ENCODE data around the gene SIVA1. TPM values are rescaled to one million over a fixed set of nuclear protein-coding genes. Genes with fewer than 3 reads are reported as not detected.

The SIVA1 gene
- total RNA-seq, 1 donor: 62.2 TPM

DNA sequence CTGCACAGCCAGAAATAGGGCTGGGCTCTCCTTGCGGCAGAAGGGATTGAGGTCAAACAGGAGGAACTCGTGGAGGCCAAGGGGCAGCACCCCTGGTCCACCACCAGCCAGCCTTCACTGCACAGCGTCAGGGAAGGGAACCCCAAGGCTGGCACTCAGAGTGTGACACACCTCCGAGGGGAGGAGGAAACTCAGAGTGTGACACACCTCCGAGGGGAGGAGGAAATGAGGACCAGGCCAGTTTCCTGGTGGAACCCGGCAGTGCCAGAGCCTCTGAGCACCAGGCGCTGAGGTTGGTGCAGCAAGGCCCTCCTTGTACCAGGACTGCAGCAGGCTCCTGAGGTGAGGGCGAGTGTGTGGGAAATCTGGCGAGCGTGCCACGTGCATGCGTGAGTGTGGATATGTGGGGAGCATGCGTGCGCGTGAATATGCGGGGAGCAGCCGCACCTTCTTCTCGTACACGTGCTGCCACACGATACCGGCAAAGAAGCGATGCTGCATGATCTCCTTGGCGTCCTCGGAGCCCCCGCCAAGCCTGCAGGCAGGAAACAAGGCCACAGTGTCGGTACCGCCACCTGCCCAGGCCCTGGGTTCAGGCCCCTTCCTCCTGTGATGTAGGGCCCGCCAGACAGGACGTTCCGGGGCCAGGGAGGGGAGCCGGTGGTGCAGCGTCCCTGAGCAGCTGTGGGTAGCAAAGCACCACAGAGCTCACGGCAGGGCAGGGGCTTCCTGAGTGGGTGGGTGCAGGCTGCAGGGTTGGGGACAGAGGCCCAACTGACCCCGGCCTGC is 19.2 kb downstream of the SIVA1 start:
- no peak overlapping the region for H2AFZ ChIP-seq (ENCODE audit: low read length)
- no peaks in the 10 kb centered on the region for H3K9me3 ChIP-seq (ENCODE audit: low read depth, low read length)
- no peaks in the 10 kb centered on the region for H3K27me3 ChIP-seq (ENCODE audit: insufficient read depth, low read length)
- no peak overlapping the region for H3K4me3 ChIP-seq (ENCODE audit: insufficient read depth, low read length)
- no peaks in the 10 kb centered on the region for H3K79me2 ChIP-seq (ENCODE audit: insufficient read depth, low read length)
- peaks cover 19% of the 10 kb centered on the region for H4K20me1 ChIP-seq (ENCODE audit: insufficient read depth, low read length)
- DNase-seq (ENCODE audit: insufficient read length, low spot score, missing footprints): peak; percentile 81
- TF ChIP-seq, protein P1, sequence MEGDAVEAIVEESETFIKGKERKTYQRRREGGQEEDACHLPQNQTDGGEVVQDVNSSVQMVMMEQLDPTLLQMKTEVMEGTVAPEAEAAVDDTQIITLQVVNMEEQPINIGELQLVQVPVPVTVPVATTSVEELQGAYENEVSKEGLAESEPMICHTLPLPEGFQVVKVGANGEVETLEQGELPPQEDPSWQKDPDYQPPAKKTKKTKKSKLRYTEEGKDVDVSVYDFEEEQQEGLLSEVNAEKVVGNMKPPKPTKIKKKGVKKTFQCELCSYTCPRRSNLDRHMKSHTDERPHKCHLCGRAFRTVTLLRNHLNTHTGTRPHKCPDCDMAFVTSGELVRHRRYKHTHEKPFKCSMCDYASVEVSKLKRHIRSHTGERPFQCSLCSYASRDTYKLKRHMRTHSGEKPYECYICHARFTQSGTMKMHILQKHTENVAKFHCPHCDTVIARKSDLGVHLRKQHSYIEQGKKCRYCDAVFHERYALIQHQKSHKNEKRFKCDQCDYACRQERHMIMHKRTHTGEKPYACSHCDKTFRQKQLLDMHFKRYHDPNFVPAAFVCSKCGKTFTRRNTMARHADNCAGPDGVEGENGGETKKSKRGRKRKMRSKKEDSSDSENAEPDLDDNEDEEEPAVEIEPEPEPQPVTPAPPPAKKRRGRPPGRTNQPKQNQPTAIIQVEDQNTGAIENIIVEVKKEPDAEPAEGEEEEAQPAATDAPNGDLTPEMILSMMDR (IDR thresholded peaks at IDR 0.05; ENCODE audit: extremely low read depth, low read depth, low read length): no peak
- no peaks in the 10 kb centered on the region for H3K4me1 ChIP-seq (ENCODE audit: insufficient read depth, low read length)
- H3K27ac ChIP-seq (ENCODE audit: low read depth, low read length): no peak overlapping the region
- peaks cover 32% of the 10 kb centered on the region for H3K36me3 ChIP-seq (ENCODE audit: insufficient read depth, low read length)
- no peak overlapping the region for H3K4me2 ChIP-seq (ENCODE audit: insufficient read depth, low read length)

DNA sequence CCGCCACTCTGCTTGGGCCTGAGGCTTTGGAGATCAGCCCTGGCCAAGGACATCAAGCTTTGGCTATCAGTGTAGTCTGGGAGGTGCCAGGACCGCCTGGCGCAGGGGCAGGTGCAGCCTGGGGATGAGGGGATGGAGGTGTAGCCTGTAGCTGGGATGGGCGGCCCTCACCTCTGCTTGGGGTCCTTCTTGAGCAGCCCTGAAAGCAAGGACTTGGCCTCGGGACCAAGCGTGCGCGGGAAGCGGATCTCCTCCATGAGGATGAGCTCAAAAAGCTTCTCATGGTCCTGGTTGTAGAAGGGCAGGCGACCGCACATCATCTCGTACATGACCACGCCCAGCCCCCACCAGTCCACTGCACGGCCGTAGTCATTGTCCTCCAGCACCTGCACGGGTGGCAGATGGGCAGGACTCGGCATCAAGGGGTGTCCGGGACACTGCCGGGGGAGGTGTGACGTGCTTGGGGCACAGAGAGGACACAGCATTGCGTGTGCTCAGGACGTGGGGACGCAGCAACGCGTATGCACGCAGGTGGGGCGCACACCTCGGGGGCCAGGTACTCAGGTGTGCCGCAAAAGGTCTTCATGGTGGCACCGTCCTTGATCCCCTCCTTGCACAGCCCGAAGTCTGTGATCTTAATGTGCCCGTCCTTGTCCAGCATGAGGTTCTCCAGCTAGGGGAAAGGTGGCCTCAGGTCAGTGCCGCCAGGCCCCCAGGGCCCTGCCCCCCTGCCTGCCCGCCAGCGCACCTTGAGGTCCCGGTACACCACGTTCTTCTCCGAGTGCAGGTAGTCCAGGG is 20.0 kb downstream of the SIVA1 start:
- Histone ChIP-seq H3K4me3 (ENCODE audit: insufficient read depth, low read length) (no peak overlapping the region), H3K27me3 (ENCODE audit: insufficient read depth, low read length) (no peaks in the 10 kb centered on the region), H3K4me2 (ENCODE audit: insufficient read depth, low read length) (no peak overlapping the region), H3K4me1 (ENCODE audit: insufficient read depth, low read length) (no peaks in the 10 kb centered on the region), H3K27ac (ENCODE audit: low read depth, low read length) (no peak overlapping the region), H3K36me3 (ENCODE audit: insufficient read depth, low read length) (peaks cover 32% of the 10 kb centered on the region), H4K20me1 (ENCODE audit: insufficient read depth, low read length) (peaks cover 24% of the 10 kb centered on the region), H2AFZ (ENCODE audit: low read length) (no peak overlapping the region), H3K9me3 (ENCODE audit: low read depth, low read length) (no peaks in the 10 kb centered on the region), H3K79me2 (ENCODE audit: insufficient read depth, low read length) (no peaks in the 10 kb centered on the region)
- peak; percentile 74 for DNase-seq (ENCODE audit: insufficient read length, low spot score, missing footprints)
- TF ChIP-seq, protein P1 (IDR thresholded peaks at IDR 0.05; ENCODE audit: extremely low read depth, low read depth, low read length): no peak

DNA sequence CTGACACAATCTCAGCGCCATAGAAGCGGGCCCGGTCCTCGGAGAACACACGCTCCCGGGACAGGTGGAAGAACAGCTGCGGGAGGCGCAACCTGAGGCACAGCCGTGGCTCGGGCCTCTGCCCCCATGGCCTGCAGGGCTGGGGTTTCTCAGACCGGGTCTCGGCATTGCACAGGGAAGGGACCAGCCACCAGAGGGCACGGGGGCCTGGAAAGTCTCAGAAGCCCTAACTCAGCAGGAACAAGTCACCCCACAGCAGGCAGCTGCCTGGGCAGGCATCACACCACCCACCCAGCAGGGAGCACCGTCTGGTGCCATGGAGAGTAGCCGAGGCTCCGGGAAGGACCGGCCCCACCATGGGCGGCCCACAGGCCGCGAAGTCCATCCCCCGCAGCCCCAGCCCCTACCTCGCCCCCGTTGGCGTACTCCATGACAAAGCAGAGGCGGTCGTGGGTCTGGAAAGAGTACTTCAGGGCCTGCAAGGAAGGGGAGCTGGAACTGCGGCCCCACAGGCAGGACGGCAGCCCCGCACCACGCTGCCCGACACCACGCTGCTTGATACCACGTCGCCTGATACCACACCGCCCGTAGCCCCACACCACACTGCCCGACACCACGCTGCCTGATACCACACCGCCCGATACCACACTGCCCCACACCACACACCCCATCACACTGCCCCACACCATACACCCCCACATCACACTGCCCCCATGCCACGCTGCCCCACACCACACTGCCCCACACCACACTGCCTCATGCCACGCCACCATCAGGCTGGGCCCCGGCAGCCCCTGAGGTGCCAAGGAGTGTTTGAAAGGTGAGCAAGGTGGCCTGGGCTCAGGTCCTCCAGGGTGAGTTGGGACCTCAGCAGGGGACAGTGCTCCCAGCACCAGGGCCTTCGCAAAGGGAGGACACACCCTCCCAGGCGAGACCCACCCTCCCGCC is 20.8 kb downstream of the SIVA1 start:
- Histone ChIP-seq H3K4me3 (ENCODE audit: insufficient read depth, low read length) (no peak overlapping the region), H3K79me2 (ENCODE audit: insufficient read depth, low read length) (no peaks in the 10 kb centered on the region), H4K20me1 (ENCODE audit: insufficient read depth, low read length) (peaks cover 30% of the 10 kb centered on the region), H3K27me3 (ENCODE audit: insufficient read depth, low read length) (no peaks in the 10 kb centered on the region), H3K4me2 (ENCODE audit: insufficient read depth, low read length) (no peak overlapping the region), H3K4me1 (ENCODE audit: insufficient read depth, low read length) (no peaks in the 10 kb centered on the region), H2AFZ (ENCODE audit: low read length) (no peak overlapping the region), H3K9me3 (ENCODE audit: low read depth, low read length) (no peaks in the 10 kb centered on the region), H3K27ac (ENCODE audit: low read depth, low read length) (no peak overlapping the region), H3K36me3 (ENCODE audit: insufficient read depth, low read length) (peaks cover 32% of the 10 kb centered on the region)
- peak; percentile 78 for DNase-seq (ENCODE audit: insufficient read length, low spot score, missing footprints)
- TF ChIP-seq, protein P1 (IDR thresholded peaks at IDR 0.05; ENCODE audit: extremely low read depth, low read depth, low read length): no peak

Measured in osteoblast (primary cell).